GM12873 (cell line): ENCODE results near the gene GRIP2.

ENCODE experiments used
- TF ChIP-seq, protein P1 (sequence below): IDR thresholded peaks from 2 replicates; pipeline ENCODE4 v1.5.1; 2012; ENCODE audit warnings: low read depth, mild to moderate bottlenecking, moderate library complexity, low read length, control low read depth; ENCODE audit not compliant: insufficient read depth; ENCODE audit errors: missing control alignments

The GRIP2 gene

DNA sequence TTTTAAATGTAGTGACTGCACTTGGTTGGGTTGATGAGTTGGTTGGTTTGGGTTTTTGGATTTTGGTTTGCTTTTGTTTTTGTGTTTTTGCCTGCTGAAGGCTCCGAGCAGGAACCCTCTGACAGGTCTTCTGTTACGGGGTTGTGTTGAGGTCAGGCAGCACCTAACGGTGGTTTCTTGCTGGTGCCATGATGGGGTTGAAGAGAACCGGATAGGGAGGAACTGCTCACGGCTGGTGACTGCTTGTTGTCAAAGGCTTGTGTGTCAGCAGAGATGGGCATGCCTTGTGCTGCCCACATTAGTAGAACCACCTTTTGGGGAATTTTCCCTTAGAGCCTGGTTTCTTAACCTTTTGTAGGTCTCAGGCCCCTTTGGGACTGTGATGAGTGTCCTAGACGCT is 95.8 kb downstream of the GRIP2 start:
- TF ChIP-seq, protein P1, sequence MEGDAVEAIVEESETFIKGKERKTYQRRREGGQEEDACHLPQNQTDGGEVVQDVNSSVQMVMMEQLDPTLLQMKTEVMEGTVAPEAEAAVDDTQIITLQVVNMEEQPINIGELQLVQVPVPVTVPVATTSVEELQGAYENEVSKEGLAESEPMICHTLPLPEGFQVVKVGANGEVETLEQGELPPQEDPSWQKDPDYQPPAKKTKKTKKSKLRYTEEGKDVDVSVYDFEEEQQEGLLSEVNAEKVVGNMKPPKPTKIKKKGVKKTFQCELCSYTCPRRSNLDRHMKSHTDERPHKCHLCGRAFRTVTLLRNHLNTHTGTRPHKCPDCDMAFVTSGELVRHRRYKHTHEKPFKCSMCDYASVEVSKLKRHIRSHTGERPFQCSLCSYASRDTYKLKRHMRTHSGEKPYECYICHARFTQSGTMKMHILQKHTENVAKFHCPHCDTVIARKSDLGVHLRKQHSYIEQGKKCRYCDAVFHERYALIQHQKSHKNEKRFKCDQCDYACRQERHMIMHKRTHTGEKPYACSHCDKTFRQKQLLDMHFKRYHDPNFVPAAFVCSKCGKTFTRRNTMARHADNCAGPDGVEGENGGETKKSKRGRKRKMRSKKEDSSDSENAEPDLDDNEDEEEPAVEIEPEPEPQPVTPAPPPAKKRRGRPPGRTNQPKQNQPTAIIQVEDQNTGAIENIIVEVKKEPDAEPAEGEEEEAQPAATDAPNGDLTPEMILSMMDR = no peak

DNA sequence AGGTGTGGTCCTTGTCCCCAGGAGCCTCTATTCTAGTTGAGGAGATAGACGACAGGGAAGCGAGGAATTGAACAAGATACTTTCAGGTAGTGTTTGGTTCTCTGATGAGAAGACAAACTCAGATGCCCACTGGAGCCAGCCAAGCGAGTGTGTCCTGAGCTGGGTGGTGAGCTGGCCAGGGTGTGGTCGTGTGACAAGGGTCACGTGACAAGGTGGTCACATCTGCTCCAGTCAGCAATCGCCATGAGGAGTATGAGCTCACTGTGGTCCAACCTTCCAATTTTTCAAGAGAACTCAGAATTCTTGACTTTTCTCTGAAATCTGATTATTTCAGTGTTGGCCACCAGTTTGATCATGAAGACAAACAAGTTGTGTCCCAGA is 98.2 kb downstream of the GRIP2 start:
- TF ChIP-seq, protein P1 = no peak

DNA sequence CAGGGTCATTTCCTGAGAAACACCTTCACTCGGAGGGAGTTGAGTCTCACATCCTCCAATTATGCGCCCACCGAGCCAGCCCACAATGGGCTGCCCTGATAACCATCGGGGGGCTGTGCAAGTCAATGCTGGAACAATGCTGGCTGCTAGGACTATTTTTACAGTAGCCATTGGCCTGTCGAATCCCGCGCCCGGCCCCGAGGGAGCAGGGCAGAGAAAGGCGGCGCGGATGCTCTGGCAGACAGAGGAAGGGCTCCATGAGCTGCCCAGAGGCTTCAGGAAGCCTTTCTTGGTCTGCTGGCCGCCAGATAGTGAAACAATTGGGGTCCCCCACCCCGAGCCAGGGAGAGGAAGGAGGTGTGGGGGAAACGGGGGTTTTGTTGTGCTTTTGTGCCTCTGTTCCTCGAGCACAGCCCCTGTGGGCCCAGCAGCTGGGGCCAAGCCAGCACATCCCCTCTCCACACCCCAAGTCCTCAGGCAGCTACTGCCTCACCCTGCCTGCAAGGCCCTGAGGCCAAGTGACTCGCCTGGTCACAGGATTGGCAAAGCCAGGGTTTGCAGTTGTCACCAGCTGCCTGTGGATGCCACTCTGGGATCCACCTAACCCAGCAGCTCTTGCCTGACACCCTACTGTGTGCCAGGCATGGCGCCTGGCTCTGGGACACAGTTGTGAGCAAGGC is 98.8 kb downstream of the GRIP2 start:
- TF ChIP-seq, protein P1 = no peak

DNA sequence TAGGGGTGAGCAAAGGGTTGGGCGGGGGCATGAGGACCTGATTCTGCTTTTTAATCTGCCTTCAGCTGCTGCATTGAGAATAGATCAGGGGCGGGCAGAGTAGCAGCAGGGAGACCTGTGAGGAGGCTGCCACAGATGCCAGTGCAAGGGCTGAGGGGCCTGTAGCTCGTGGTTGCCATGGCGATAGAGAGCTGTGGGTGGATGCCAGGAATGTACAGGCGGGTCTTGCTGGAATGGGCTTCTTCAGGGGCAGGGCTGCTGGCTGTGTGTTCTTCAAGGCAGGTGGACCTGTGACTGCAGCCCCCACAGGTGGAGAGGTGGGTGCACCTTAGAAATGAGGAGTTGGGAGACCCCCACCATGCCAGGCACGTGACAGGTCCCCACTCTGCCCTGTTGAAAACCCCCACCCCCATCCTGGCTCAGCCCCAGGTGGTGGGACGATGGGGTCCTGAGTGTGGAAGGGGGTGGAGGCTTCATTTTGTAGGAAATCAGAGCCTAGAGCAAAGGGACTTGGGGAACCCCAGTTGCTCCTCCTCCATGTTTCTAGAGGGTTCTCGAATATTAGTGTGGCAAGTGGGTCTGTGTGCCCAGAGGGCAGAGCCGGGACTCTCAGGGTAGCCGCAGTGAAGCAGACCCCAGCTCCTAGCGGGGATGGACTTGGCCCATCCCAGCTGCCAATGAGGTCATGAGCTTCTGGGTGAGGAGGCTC is 99.5 kb downstream of the GRIP2 start:
- TF ChIP-seq, protein P1 = no peak

DNA sequence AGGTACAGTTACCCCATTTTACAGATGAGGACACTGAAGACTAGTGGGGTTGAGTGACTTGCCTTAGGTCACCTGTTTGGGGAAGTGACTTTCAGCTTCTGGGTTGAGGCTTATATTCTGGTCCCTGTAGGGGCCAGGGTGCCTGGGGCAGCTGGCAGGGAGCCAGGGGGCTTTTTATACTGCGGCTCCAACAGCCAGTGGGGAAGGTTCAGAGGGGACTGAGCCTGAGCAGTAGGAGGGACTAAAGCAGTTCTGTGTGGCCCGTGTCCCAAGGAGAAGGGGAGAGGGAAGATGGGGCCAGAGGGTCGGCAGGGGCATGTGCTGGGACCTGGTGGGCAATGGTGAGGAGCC is 100.0 kb downstream of the GRIP2 start:
- TF ChIP-seq, protein P1 = no peak

DNA sequence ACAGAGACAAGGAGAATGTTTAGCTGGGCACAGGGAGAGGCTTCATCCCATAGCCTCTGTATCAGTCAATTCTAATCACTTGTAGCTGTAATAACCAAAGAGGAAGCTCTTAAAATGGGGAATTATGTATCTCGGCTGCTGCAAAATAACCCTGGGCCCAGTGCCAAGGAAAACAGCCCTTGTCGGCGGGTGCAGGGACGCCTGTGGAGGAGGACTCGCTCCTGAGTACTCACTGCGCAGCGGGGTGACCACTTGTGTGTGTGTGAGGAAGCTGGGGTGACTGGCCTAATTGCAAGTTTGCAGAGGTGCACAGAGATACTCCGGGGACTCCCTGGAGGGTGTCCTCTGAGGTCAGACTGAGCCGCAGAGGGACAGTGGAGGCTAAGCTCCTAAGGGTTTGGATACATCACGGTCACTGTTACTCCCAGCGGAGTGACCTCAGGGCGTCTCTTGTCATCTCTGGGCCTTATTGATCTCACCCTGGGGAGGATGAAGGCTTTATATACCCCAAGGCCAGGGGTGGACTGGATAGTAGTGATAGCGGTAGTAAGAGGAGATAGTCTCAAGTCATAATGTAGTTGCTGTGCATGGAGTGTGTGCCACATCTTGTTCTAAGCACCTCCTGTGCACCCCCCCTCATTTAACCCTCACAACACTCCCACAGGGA is 100.5 kb downstream of the GRIP2 start:
- TF ChIP-seq, protein P1 = no peak
